Upper lobe of right lung (tissue), 1 donor: ENCODE measurements around the gene ATRAID. TPM values are rescaled to one million over a fixed set of nuclear protein-coding genes. Genes with fewer than 3 reads are reported as not detected.

ENCODE experiments used
- ATAC-seq: fragments of 200-7000 bp; cut with Tn5 transposase; one replicate; pipeline ENCODE4 v1.9.1; 2020; ENCODE audit warnings: mild to moderate bottlenecking, moderate library complexity
- DNase-seq: peaks from one replicate; pipeline ENCODE4 v3.0.0-alpha.2; 2020
- H3K27ac ChIP-seq: fragments of 200-600 bp; one replicate; pipeline ENCODE4 v1.8.0; 2022
- H3K27me3 ChIP-seq: fragments of 200-600 bp; one replicate; pipeline ENCODE4 v1.8.0; 2022; ENCODE audit warnings: mild to moderate bottlenecking
- H3K36me3 ChIP-seq: fragments of 200-600 bp; one replicate; pipeline ENCODE4 v1.8.0; 2022
- H3K4me1 ChIP-seq: fragments of 200-600 bp; one replicate; pipeline ENCODE4 v1.8.0; 2022
- H3K4me3 ChIP-seq: fragments of 200-600 bp; one replicate; pipeline ENCODE4 v1.8.0; 2022; ENCODE audit warnings: mild to moderate bottlenecking
- H3K9me3 ChIP-seq: fragments of 200-600 bp; one replicate; pipeline ENCODE4 v1.8.0; 2022
- intact Hi-C: fragments of 100-400 bp; cut with DNase I; formaldehyde crosslinking; loops from one replicate; pipeline ENCODE4 v1.11.0; 2022
- total RNA-seq: library from RNA; stranded (reverse); fragmentation: NEBNext Ultra II Directional; extraction: Animal tissue kit (Norgen Biotek cat#: 25700); gene quantifications from one replicate; pipeline ENCODE4 v1.2.1, GENCODE V29; 2021
- TF ChIP-seq, protein P1 (sequence below): fragments of 200-600 bp; IDR thresholded peaks from one replicate; pipeline ENCODE4 v1.8.0; 2022; ENCODE audit warnings: antibody characterized with exemption
- donor health status: DM: no; HTN: yes; CAD: no; lungs with severe emphysema.

ATRAID gene
- total RNA-seq, 1 donor from 2014 or later = 102 TPM

DNA sequence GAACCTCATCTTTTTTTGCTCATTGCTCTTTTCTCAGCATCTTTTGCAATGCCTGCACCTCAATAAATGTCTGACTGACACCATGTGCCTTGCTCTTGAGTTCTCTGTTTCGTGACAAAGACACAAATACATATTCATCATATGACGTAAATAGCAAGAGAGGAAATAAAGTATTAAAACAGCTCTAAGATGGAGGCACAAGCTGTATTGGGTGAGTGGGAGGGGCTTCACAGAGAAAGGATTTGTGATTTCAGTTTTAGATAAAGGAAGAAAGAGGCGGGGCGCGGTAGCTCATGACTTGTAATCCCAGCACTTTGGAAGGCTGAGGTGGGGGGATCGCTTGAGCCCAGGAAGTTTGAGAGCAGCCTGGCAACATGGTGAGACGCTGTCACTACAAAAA is 8.2 kb downstream of the ATRAID start:
- TF ChIP-seq, protein P1, sequence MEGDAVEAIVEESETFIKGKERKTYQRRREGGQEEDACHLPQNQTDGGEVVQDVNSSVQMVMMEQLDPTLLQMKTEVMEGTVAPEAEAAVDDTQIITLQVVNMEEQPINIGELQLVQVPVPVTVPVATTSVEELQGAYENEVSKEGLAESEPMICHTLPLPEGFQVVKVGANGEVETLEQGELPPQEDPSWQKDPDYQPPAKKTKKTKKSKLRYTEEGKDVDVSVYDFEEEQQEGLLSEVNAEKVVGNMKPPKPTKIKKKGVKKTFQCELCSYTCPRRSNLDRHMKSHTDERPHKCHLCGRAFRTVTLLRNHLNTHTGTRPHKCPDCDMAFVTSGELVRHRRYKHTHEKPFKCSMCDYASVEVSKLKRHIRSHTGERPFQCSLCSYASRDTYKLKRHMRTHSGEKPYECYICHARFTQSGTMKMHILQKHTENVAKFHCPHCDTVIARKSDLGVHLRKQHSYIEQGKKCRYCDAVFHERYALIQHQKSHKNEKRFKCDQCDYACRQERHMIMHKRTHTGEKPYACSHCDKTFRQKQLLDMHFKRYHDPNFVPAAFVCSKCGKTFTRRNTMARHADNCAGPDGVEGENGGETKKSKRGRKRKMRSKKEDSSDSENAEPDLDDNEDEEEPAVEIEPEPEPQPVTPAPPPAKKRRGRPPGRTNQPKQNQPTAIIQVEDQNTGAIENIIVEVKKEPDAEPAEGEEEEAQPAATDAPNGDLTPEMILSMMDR = no peak
- ATAC-seq (no peak), DNase-seq (peak; percentile 10)
- no peaks in the 10 kb centered on the region for H3K27me3 ChIP-seq
- no peaks in the 10 kb centered on the region for H3K9me3 ChIP-seq
- no peak overlapping the region for H3K4me3 ChIP-seq
- H3K4me1 ChIP-seq = peaks cover 11% of the 10 kb centered on the region
- intact Hi-C loops = no loop called here
- peaks cover 46% of the 10 kb centered on the region for H3K36me3 ChIP-seq
- H3K27ac ChIP-seq = no peak overlapping the region

DNA sequence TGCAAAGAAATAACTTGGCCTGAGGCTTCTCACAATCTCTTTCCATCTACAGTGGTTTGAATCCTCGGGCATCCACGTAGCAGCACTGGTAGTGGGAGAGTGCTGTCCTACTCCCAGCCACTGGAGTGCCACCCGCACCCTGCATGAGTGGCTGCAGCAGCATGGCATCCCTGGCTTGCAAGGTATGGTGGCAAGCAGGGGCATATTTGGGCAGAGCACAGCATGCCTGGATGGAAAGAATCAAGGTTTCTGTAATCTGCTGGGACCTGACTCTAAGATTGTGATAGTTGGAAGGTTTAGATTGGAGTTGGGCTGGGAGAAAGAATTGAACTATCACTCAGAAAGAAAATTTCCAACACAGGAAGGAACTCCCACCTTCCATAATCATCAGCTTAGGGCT is 9.3 kb downstream of the ATRAID start:
- no peaks in the 10 kb centered on the region for H3K9me3 ChIP-seq
- DNase-seq = peak; percentile 35
- H3K36me3 ChIP-seq = peaks cover 51% of the 10 kb centered on the region
- H3K4me3 ChIP-seq = no peak overlapping the region
- ATAC-seq = no peak
- no peak overlapping the region for H3K27ac ChIP-seq
- intact Hi-C loops = no loop called here
- TF ChIP-seq, protein P1 = no peak
- H3K4me1 ChIP-seq = peaks cover 11% of the 10 kb centered on the region
- no peaks in the 10 kb centered on the region for H3K27me3 ChIP-seq

DNA sequence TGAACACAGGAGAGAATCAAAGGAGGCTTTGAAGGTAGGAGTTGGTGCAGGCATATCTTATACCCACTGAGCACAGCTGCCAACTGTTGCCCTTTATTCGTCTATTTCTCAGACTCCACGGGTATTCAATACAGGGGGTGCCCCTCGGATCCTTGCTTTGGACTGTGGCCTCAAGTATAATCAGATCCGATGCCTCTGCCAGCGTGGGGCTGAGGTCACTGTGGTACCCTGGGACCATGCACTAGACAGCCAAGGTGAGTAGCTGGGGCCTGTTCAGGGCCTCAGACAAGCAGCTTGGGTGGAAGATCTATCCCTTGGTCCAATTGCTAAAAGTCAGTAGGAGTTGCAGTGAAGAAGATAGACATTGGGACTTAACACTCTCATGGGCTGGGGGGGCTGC is 10.6 kb downstream of the ATRAID start:
- TF ChIP-seq, protein P1 = no peak
- intact Hi-C loops = no loop called here
- DNase-seq = peak; percentile 13
- Histone ChIP-seq H3K36me3 (peaks cover 64% of the 10 kb centered on the region), H3K4me3 (no peak overlapping the region), H3K27me3 (no peaks in the 10 kb centered on the region), H3K4me1 (peaks cover 4% of the 10 kb centered on the region), H3K9me3 (no peaks in the 10 kb centered on the region), H3K27ac (no peak overlapping the region)
- ATAC-seq = no peak

DNA sequence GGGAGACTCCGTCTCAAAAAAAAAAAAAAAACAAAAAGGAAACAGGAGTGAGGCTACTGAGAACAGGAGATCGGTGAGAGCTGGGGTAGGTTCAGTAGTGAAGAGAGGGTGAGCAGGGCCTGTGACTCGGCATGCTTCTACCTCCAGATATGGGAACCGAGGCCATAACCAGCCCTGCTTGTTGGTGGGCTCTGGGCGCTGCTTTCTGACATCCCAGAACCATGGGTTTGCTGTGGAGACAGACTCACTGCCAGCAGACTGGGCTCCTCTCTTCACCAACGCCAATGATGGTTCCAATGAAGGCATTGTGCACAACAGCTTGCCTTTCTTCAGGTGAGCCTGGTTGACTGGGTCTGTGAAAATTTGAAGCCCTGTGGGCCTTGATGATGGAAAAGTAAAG is 11.6 kb downstream of the ATRAID start:
- ATAC-seq (no peak), DNase-seq (peak; percentile 34)
- Histone ChIP-seq H3K4me3 (no peak overlapping the region), H3K27me3 (no peaks in the 10 kb centered on the region), H3K27ac (no peak overlapping the region), H3K36me3 (peaks cover 74% of the 10 kb centered on the region), H3K4me1 (no peaks in the 10 kb centered on the region), H3K9me3 (no peaks in the 10 kb centered on the region)
- intact Hi-C loops = no loop called here
- TF ChIP-seq, protein P1 = no peak

DNA sequence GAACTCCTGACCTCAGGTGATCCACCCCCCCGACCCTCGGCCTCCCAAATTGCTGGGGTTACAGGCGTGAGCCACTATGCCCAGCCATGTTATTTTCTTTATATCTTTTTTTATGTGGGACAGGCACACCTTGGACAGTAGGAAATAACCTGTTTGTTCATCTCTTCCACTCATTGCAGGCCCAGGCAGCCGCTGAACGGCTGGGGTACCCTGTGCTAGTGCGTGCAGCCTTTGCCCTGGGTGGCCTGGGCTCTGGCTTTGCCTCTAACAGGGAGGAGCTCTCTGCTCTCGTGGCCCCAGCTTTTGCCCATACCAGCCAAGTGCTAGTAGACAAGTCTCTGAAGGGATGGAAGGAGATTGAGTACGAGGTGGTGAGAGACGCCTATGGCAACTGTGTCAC is 13.7 kb downstream of the ATRAID start:
- intact Hi-C loops = no loop called here
- Histone ChIP-seq H3K9me3 (no peaks in the 10 kb centered on the region), H3K4me3 (no peak overlapping the region), H3K27me3 (no peaks in the 10 kb centered on the region), H3K27ac (no peak overlapping the region), H3K36me3 (peaks cover 87% of the 10 kb centered on the region), H3K4me1 (no peaks in the 10 kb centered on the region)
- TF ChIP-seq, protein P1 = no peak
- ATAC-seq (no peak), DNase-seq (peak; percentile 39)

DNA sequence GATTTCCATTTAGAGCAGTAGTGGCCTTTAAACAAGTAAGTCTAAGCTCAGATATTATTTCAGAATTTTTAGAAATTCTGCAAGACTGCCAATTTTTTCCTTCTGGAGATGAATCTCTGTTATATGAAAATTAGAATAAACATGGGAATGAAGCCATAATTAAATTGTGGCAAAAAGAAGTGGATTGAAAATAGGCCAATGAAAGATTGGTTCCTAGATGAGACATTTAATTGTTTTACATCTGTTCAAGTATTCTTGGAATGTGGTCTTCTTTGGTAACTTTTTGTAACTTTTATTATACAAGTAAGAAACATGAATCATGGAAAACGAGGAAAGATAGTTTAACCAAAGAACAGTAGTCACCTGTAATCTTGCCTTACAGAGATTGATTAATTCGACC is 15.7 kb downstream of the ATRAID start:
- Histone ChIP-seq H3K4me1 (no peaks in the 10 kb centered on the region), H3K36me3 (peaks cover 98% of the 10 kb centered on the region), H3K4me3 (no peak overlapping the region), H3K27ac (no peak overlapping the region), H3K27me3 (no peaks in the 10 kb centered on the region), H3K9me3 (no peaks in the 10 kb centered on the region)
- TF ChIP-seq, protein P1 = no peak
- no peak for DNase-seq
- no peak for ATAC-seq
- intact Hi-C loops = no loop called here
